Measurements from ENCODE around the gene LHX3. TPM values are rescaled to one million over a fixed set of nuclear protein-coding genes. Genes with fewer than 3 reads are reported as not detected.

Gene LHX3
- polyA plus RNA-seq, 1 of the 3 experiments (the other 2 are of a cell fraction) = not detected

GRCh38 chr9:136155576-136155975 is 49.4 kb downstream of the LHX3 start:
- H2AFZ ChIP-seq (ENCODE audit: low read depth) = no peak overlapping the region
- WGBS (ENCODE audit: low lambda C conversion rate) = 29% methylated on average over 17 of the region's 17 CpGs
- no peaks in the 10 kb centered on the region for H3K79me2 ChIP-seq (ENCODE audit: insufficient read depth)
- H3K9me2 ChIP-seq = no peaks in the 10 kb centered on the region
- TF ChIP-seq USF2 (IDR thresholded peaks at IDR 0.05; ENCODE audit: borderline replicate concordance, low read depth, low read length) = no peak
- no peak for TF ChIP-seq YY1 (IDR thresholded peaks at IDR 0.05; ENCODE audit: low read depth)
- no peak for TF ChIP-seq FOSL2 (IDR thresholded peaks at IDR 0.05; ENCODE audit: borderline replicate concordance, low read depth)
- TF ChIP-seq JUND (IDR thresholded peaks at IDR 0.05) = no peak
- TF ChIP-seq RFX5 (IDR thresholded peaks at IDR 0.05; ENCODE audit: low read length) = no peak
- TF ChIP-seq GATA2 (CRISPR knock-in tag; IDR thresholded peaks at IDR 0.05) = no peak
- TF ChIP-seq EZH2phosphoT487 (IDR thresholded peaks at IDR 0.05; ENCODE audit: borderline replicate concordance, low read depth) = no peak
- TF ChIP-seq RXRA (IDR thresholded peaks at IDR 0.05; ENCODE audit: borderline replicate concordance, low read depth) = no peak
- TF ChIP-seq CHD2 (IDR thresholded peaks at IDR 0.05; ENCODE audit: low read length, partially characterized antibody) = no peak
- no peak for TF ChIP-seq POLR2AphosphoS5 (IDR thresholded peaks at IDR 0.05; ENCODE audit: low read depth, low read length)
- no peak for TF ChIP-seq RAD21 (IDR thresholded peaks at IDR 0.05; ENCODE audit: low read length)
- TF ChIP-seq, protein P1, sequence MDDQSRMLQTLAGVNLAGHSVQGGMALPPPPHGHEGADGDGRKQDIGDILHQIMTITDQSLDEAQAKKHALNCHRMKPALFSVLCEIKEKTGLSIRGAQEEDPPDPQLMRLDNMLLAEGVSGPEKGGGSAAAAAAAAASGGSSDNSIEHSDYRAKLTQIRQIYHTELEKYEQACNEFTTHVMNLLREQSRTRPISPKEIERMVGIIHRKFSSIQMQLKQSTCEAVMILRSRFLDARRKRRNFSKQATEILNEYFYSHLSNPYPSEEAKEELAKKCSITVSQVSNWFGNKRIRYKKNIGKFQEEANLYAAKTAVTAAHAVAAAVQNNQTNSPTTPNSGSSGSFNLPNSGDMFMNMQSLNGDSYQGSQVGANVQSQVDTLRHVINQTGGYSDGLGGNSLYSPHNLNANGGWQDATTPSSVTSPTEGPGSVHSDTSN (IDR thresholded peaks at IDR 0.05) = no peak
- TF ChIP-seq, protein P2, sequence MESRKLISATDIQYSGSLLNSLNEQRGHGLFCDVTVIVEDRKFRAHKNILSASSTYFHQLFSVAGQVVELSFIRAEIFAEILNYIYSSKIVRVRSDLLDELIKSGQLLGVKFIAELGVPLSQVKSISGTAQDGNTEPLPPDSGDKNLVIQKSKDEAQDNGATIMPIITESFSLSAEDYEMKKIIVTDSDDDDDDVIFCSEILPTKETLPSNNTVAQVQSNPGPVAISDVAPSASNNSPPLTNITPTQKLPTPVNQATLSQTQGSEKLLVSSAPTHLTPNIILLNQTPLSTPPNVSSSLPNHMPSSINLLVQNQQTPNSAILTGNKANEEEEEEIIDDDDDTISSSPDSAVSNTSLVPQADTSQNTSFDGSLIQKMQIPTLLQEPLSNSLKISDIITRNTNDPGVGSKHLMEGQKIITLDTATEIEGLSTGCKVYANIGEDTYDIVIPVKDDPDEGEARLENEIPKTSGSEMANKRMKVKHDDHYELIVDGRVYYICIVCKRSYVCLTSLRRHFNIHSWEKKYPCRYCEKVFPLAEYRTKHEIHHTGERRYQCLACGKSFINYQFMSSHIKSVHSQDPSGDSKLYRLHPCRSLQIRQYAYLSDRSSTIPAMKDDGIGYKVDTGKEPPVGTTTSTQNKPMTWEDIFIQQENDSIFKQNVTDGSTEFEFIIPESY (IDR thresholded peaks at IDR 0.05; ENCODE audit: borderline replicate concordance, low read depth) = no peak
- no peak for TF ChIP-seq EP300 (IDR thresholded peaks at IDR 0.05; ENCODE audit: borderline replicate concordance in 1 of 2, low read depth in 1 of 2, low read length in 1 of 2)
- no peaks in the 10 kb centered on the region for H3K9me3 ChIP-seq
- no peak overlapping the region for H3K4me2 ChIP-seq
- CTCF ChIA-PET = interaction anchor here (0.7 to 1.5 kb wide), 2 partner anchors 56 to 129 kb away, joined by 3 to 5 read pairs; no protein-coding TSS in a partner anchor
- no peak overlapping the region for H3K4me3 ChIP-seq (ENCODE audit: low read depth in 2 of 2, low read length in 1 of 2)
- H3K9ac ChIP-seq = no peak overlapping the region
- H3K27ac ChIP-seq (ENCODE audit: low read depth in 2 of 2, low read length in 1 of 2) = no peak overlapping the region
- DNase-seq = no peak
- peaks cover 30% of the 10 kb centered on the region for H3K27me3 ChIP-seq (ENCODE audit: insufficient read depth)
- H3K4me1 ChIP-seq (ENCODE audit: control insufficient read depth in 1 of 2, insufficient read depth in 2 of 2, low read depth in 1 of 2, low read length in 1 of 2) = no peaks in the 10 kb centered on the region
- no peaks in the 10 kb centered on the region for H3F3A ChIP-seq (replicated peaks; ENCODE audit: insufficient read depth)
- no peaks in the 10 kb centered on the region for H4K20me1 ChIP-seq (ENCODE audit: insufficient read depth)
- no peaks in the 10 kb centered on the region for H3K36me3 ChIP-seq (replicated peaks in 1 of 2; ENCODE audit: control insufficient read depth in 1 of 2, insufficient read depth in 2 of 2, low read length in 1 of 2)
- POLR2A ChIA-PET = no interaction called here

GRCh38 chr9:136154943-136155342 is 50.0 kb downstream of the LHX3 start:
- Histone ChIP-seq H3K36me3 (replicated peaks in 1 of 2; ENCODE audit: control insufficient read depth in 1 of 2, insufficient read depth in 2 of 2, low read length in 1 of 2) (no peaks in the 10 kb centered on the region), H3K4me1 (ENCODE audit: control insufficient read depth in 1 of 2, insufficient read depth in 2 of 2, low read depth in 1 of 2, low read length in 1 of 2) (no peaks in the 10 kb centered on the region), H3K79me2 (ENCODE audit: insufficient read depth) (no peaks in the 10 kb centered on the region), H3K27me3 (ENCODE audit: insufficient read depth) (peaks cover 30% of the 10 kb centered on the region), H3K9me2 (no peaks in the 10 kb centered on the region), H3K4me2 (no peak overlapping the region), H3K27ac (ENCODE audit: low read depth in 2 of 2, low read length in 1 of 2) (no peak overlapping the region), H3K9me3 (no peaks in the 10 kb centered on the region), H4K20me1 (ENCODE audit: insufficient read depth) (no peaks in the 10 kb centered on the region), H3F3A (replicated peaks; ENCODE audit: insufficient read depth) (no peaks in the 10 kb centered on the region), H3K9ac (no peak overlapping the region), H2AFZ (ENCODE audit: low read depth) (no peak overlapping the region), H3K4me3 (ENCODE audit: low read depth in 2 of 2, low read length in 1 of 2) (no peak overlapping the region)
- 64% methylated on average over 14 of the region's 14 CpGs for WGBS (ENCODE audit: low lambda C conversion rate)
- no peak for DNase-seq
- ChIA-PET POLR2A (no interaction called here), CTCF (interaction anchor here (0.7 to 1.5 kb wide), 3 partner anchors 16 to 129 kb away, joined by 3 to 5 read pairs (median 5); no protein-coding TSS in a partner anchor)
- TF ChIP-seq POLR2AphosphoS5 (IDR thresholded peaks at IDR 0.05; ENCODE audit: low read depth, low read length) (no peak), REST (IDR thresholded peaks at IDR 0.05; ENCODE audit: low read depth, low read length) (no peak), FOSL2 (IDR thresholded peaks at IDR 0.05; ENCODE audit: borderline replicate concordance, low read depth) (no peak)
